Fibroblast of gingiva (primary cell): ENCODE data around the gene MYL5.
"Not testable (repeated sequence)": the region's sequence is repeated elsewhere in the genome, so short reads cannot be mapped to it uniquely, and the experiment has no call there.

Experiments used
- DNase-seq: peaks from one replicate; pipeline ENCODE4 v3.0.0-alpha.2; 2011; ENCODE audit warnings: low read depth

MYL5 gene, protein sequence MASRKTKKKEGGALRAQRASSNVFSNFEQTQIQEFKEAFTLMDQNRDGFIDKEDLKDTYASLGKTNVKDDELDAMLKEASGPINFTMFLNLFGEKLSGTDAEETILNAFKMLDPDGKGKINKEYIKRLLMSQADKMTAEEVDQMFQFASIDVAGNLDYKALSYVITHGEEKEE

DNA sequence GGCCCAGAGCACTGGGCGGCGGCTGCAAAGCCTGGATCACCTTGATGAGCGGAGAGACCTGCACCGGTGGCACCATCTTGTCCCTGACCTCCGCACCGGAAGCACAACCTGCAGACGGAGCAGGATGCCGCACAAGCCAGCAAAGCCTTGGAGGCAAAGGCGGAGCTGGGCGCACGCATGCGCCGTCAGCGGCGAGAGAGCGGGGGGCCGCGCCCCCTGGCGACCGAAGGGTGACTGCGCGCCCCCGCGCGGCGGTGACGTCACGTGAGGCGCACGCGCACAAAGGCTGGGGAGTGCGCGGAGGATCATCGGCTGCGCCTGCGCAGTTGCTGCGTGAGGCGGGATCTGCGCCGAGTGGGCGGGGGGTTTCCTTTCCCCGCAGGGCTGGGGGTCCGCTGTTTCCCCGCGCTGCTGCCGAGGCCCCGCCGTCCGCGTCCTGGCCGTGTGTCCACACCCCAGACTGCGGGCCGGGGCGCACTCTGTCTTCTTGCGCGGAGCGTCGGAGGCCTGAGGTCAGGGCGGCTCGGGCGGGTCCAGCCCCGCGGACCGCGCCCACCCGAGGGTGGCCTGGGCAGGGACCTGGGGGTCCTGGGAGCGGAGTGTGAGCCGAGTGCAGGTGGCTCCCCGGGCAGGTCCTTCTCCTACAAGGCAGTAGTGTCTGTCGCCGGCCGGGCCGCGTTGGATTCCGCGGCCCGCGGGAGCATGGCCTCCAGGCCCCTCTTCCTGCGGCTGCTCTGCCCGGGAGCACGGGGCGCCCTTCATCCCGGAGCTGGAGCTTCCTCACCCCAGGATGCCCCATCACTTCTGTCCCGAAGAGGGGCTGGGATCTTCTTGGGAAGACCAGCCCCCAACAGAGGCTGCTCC lies at the start of gene MYL5, which contains the start of gene ATP5ME:
MYL5 (plus strand) TSS at position 371 of the 864 bp plus-strand sequence. CDS start 3,485 bp downstream, outside the sequence.
ATP5ME (minus strand) TSS at position 105 of the 864 bp plus-strand sequence; CDS start at position 76, 29 bp downstream.
- peak; percentile 93 for DNase-seq

DNA sequence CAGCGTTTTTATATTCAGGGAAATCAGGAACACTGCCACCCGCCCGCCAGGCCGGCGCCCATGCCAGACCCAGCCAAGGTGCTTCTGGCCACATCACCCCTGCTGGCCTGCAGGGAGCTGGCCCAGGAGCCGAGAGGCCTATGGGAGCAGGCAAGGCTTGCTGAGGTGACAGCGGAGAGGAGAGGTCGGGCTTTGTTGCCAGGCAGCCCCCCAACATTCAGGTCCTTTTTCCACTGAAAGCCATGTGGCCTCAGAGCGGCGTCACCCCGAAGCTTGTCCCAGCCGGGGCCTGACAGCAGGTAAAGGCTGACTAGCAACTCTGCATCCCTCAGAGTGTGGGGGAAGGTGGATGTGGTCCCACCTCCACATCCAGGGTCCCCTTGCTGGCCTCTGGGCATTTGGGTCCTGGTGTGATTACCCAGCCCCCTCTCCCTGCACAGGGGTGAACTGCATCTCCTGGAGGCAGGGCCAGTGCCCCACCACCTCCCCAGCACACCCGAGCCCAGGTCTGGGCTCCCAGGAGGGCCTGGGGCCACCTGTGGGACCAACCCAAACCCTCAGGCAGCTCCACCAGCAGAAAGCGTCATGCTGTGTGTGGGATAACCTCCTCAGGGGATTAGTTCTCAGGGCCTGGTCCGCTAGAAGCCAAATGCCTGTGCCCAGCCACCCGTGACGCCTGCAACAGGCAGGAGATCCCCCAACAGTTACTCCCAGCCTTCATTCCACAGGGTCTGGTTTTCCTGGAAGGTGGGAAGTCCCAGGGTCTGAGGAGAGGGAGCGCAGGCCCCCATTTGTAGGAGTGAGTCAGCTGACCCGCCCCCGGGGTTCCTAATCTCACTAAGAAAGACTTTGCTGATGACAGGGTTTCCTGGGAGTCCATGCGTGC lies 49.4 kb upstream of the MYL5 start, which contains the start of gene PDE6B:
PDE6B (plus strand) TSS at position 869 of the 886 bp plus-strand sequence. CDS start 54 bp downstream, outside the sequence.
- no peak for DNase-seq

DNA sequence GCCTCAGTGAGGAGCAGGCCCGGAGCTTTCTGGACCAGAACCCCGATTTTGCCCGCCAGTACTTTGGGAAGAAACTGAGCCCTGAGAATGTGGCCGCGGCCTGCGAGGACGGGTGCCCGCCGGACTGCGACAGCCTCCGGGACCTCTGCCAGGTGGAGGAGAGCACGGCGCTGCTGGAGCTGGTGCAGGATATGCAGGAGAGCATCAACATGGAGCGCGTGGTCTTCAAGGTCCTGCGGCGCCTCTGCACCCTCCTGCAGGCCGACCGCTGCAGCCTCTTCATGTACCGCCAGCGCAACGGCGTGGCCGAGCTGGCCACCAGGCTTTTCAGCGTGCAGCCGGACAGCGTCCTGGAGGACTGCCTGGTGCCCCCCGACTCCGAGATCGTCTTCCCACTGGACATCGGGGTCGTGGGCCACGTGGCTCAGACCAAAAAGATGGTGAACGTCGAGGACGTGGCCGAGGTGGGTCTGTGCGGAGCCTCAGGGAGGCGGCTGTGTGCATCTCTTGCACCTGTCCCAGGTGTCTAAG lies 48.6 kb upstream of the MYL5 start:
- DNase-seq: no peak

- no peak for DNase-seq
Measured at GRCh38 chr4:626201-627091, 47.9 kb upstream of the MYL5 start.

DNA sequence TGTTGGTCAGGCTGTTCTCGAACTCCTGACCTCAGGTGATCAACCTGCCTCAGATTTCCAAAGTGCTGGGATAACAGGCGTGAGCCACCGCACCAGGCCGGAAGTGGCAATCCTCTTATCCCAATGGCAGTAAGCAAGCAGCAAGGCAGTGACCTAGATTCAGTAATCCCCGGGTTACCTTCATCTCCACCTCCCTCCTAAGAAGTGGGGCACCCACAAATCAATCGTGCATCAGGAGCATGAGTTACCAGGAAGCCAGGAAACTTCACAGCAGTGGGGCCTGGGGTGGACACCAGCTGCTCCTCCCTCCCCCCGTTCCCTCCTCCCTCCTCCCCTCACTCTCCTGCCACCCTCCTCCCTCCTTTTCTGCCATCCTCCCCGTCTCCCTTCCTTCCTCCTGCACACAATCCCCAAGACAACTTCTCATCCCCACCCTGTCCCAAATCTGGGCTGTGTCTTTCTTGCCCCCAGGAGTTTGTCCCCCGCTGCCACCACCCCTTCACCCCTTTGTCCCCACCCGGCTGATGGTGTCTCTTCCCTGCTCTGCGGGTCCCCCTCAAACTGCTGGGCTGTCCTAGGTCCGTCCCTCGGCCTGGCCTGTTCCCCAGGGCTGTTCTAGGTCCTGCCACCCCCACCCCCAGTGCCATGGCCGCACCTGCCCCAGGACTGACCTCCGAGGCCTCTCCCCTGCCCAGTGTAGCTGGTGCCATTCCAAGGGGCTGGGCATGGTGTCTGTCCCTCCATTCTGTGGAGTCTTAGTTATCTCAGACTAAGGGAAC lies 46.8 kb upstream of the MYL5 start:
- no peak for DNase-seq

DNA sequence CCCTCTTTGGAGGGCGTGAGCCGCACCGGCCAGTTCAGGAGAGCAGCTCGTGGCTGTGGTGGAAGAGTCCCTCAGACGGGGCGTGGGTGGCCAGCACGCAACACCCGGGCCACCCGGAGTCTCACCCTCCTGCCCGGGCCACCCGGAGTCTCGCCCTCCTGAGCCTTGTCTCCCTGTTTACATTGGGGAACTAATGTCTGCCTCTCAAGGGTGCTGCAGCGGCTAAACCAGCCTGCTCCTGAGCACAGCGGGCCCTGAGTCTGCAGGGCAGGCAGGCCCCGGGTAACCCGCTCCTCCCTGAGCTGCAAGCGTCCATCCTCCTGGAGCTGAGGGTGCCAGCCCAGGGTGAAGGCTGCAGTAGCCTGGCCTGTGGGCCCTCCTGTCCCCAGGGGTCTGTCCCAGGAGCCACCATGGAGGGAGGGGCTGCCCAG lies 46.0 kb upstream of the MYL5 start:
- DNase-seq: no peak

DNA sequence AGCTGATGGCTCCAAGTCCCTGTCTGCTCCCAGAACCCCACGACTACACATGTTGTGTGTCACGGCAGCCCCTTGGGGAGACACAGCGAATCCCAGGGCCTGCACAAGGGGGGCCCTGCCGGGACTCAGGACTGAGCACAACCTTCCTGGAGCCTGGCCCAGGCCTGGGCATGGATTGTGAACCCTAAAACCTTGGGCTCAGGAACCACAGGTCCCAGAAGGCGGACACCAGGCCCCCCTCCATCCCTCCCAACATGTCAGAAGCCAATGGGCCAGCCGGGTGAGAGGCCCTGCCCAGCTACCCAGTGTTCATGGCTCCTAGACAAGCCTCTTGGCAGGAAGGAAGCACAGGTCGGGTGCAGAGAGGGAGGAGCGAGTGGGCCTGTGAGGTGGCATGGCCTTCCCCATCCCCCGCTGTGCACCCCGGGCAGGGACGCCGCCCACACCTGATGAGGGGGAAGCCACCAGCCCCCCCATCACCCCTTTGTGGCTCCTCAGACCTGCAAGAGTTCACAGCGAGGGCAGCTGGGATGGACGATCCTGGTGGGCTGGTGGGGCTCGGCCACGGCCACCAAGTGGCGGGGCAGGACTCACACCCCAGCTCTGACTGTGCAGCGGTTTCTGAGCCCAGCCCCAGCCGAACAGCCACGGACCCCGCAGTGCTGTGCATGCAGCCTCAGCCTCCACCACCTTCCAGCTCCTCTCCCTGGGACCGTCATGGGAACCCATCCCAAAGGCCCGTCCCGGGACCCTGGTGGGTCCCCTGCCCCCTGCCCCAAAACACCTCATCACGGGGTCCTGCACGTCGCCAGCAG lies 45.3 kb upstream of the MYL5 start:
- no peak for DNase-seq

DNA sequence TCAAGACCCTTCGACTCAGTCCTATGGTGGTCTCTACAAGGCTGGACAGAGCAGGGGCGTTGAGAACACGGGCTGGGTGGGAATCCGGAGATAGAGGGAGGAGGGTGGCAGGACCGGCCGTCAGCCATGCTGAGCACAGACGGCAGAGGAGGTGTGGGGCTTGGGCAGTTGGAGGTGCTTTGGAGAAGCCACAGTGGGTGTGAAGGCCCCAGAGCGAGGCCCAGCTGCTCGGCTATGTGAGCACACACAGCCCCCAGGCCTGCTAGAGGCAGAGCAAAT lies 44.8 kb upstream of the MYL5 start:
- DNase-seq: no peak

DNA sequence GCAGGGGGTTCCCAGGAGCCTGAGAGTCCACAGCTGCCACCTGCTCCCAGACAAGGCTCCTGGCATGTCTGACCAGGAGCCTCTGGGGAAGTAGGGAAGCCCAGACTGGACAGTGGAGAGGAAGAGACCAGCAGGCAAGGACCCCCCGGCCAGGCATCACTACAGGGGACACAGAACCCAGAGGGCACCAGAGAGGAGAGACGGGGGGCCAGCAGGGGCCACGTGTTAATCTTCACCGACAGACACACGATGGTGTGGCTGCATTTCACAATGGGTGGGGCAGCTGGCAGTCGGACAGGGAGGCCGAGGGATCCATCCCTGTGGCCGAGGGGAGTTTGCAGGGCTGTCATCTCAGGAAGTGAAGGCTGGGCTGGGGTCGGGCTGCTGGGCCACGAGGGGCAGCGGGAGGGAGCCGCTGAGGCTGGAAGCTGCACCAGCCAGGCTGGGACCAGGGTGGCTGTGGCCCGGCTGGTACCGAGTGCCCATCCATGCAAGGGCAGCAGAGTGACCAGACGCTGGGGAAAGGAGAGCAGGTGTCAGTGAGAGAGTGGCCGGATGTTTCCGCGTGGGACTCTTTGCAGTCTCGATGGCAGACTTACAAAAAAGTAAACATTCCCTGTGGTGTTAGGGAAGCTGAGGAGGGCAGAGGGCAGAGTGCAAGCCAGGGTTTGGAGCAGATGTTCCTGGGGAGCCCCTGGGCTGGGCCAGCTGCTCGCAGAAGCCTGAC lies 44.3 kb upstream of the MYL5 start:
- no peak for DNase-seq

DNA sequence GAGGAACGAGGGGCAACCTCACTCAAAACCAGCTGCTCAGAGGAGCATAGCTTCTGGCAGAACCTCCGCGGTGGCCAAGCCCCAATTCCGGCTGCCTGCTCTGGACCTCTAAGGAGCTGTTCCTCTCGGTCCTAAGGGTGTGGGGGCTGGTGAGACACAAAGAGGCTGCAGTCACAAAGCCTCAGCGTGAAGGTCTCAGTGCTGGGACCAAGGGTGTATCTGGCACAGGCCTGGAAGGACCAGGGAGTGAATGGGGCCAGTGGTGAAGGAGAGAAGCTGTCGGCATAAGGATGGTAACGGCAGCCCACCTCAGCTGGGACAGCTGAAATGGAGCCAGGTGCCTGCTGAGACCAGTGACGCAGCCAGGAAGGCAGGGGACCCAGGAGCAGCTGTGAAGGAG lies 43.7 kb upstream of the MYL5 start:
- no peak for DNase-seq

DNA sequence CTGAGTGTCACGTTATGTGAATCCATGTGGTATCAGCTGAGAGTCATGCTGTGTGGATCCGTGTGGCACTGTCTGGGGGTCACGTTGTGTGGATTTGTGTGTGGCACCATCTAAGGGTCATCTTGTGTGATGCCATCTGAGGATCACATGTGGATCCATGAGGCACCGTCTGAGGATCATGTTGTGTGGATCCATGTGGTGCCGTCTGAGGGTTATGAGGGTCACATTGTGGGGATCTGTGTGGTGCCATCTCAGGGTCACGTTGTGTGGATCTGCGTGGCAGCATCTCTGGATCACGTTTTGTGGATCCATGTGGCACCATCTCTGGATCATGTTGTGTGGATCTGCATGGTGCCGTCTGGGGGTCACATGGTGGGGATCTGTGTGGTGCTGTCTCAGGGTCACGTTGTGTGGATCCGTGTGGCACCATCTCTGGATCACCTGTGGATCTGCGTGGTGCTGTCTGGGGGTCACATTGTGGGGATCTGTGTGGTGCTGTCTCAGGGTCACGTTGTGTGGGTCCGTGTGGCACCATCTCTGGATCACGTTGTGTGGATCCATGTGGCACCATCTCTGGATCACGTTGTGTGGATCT lies 42.0 kb upstream of the MYL5 start:
- no peak for DNase-seq

DNA sequence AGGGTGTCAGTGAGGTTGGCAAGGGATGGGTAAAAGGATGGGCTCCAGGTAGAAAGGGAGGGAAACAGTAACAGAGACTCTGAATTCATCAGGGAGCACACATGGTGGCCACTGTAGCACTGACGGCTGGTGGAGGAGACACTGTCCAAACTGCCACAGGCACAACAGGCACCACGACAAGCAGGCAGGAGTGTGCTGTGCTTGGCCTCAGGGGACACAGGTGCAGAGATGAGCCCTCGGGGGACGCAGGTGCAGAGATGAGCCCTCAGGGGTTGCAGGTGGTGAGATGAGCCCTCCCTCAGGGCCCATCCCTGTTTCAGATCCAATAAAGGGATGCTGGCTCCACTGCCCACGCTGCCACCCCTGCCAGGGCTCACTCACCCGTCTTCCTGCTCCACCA lies 41.4 kb upstream of the MYL5 start:
- DNase-seq: no peak

- DNase-seq: no peak
Measured at GRCh38 chr4:633406-633805, 40.9 kb upstream of the MYL5 start.

- no peak for DNase-seq
Measured at GRCh38 chr4:633976-634598, 40.3 kb upstream of the MYL5 start.

GRCh38 chr4:634599-634985 lies 39.8 kb upstream of the MYL5 start:
- DNase-seq: no peak

DNA sequence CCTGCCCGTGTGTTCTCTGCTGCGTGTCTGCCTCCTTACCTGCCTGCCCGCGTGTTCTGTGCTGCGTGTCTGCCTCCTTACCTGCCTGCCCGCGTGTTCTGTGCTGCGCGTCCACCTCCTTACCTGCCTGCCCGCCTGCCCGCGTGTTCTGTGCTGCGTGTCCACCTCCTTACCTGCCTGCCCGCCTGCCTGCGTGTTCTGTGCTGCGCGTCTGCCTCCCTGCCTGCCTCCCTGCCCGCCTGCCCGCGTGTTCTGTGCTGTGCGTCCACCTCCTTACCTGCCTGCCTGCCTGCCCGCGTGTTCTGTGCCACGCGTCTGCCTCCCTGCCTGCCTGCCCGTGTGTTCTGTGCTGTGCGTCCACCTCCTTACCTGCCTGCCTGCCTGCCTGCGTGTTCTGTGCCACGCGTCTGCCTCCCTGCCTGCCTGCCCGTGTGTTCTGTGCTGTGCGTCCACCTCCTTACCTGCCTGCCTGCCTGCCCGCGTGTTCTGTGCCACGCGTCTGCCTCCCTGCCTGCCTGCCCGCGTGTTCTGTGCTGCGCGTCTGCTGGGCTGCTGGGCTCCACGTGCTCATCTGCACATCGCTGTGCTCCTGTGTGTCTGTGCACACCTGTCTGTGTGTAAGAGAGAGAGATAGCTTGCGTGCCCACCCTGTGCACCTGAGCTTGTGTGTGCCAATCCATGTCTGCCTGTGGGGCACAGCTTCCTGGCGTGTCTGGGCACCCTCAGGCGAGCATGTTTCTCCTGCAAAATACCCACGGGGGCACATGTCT lies 39.1 kb upstream of the MYL5 start:
- DNase-seq: not testable (repeated sequence)
